ENCODE results near the gene EN1. TPM values are rescaled to one million over a fixed set of nuclear protein-coding genes. Genes with fewer than 3 reads are reported as not detected.

Gene EN1
- total RNA-seq, 1 experiment from 2014 or later: not detected

DNA sequence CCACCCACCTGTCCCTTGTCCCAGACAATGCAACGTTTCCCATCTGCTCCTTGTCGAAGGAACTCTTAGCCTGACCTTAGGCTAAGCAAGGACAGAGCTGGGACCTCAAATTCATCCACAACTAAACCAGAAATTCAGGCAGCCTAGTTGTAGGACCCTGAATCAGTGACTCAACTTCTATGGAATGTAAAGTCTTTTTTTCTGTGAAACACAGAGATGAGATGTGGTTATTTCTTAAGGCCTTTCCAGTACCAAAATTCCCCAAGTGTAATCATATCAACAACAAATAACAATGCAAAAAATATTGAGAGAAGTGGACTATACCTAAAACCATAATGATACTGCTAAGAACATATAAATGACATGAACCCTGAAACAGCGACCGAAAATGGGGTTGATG is 46.7 kb downstream of the EN1 start:
- no peak overlapping the region for H3K4me3 Mint-ChIP-seq (ENCODE audit: unreplicated experiment)
- DNase-seq (ENCODE audit: unreplicated experiment): no peak
- TF ChIP-seq, protein P1, sequence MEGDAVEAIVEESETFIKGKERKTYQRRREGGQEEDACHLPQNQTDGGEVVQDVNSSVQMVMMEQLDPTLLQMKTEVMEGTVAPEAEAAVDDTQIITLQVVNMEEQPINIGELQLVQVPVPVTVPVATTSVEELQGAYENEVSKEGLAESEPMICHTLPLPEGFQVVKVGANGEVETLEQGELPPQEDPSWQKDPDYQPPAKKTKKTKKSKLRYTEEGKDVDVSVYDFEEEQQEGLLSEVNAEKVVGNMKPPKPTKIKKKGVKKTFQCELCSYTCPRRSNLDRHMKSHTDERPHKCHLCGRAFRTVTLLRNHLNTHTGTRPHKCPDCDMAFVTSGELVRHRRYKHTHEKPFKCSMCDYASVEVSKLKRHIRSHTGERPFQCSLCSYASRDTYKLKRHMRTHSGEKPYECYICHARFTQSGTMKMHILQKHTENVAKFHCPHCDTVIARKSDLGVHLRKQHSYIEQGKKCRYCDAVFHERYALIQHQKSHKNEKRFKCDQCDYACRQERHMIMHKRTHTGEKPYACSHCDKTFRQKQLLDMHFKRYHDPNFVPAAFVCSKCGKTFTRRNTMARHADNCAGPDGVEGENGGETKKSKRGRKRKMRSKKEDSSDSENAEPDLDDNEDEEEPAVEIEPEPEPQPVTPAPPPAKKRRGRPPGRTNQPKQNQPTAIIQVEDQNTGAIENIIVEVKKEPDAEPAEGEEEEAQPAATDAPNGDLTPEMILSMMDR (IDR thresholded peaks at IDR 0.05; ENCODE audit: unreplicated experiment): no peak
- intact Hi-C loops (cut with micrococcal nuclease): no loop called here
- ChIA-PET POLR2A (interaction anchor here (0.6 to 1.0 kb wide), 2 partner anchors 26 to 197 kb away, joined by 3 read pairs; no protein-coding TSS in a partner anchor), CTCF (interaction anchor here (0.5 to 1.0 kb wide), 4 partner anchors 55 to 1634 kb away, joined by 3 to 4 read pairs (median 3); no protein-coding TSS in a partner anchor)
- BruUV-seq (replicated peaks): no TSS peak
- H3K4me1 Mint-ChIP-seq (ENCODE audit: insufficient read depth, unreplicated experiment): peaks cover 12% of the 10 kb centered on the region
- H3K27me3 Mint-ChIP-seq (ENCODE audit: insufficient read depth, unreplicated experiment): no peaks in the 10 kb centered on the region
- H3K36me3 Mint-ChIP-seq (ENCODE audit: insufficient read depth, unreplicated experiment): no peaks in the 10 kb centered on the region
- no peaks in the 10 kb centered on the region for H3K9me3 Mint-ChIP-seq (ENCODE audit: unreplicated experiment)
- peak overlapping the region; percentile 61 for H3K27ac Mint-ChIP-seq (ENCODE audit: low read depth, unreplicated experiment)

DNA sequence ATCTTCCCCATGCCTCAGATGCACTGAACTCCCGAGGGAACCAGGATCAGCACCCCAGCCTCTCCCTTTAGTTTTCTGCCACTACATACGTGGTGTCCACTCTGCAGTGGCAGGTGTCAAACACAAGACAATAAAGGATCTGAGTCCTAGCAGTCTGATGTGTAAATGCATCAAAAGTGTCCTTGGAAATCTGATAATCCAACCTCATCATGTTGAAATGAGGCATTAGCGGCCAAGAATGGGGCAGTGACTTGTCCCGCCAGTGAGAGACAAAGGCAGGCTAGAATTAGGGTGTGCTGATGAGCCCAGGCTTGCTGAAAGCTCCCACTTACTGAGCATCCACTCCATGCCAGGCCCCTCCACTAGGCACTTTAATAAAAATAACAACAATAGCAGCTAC is 52.9 kb downstream of the EN1 start:
- no peak overlapping the region for H3K4me3 Mint-ChIP-seq (ENCODE audit: unreplicated experiment)
- POLR2A ChIA-PET: no interaction called here
- no peak overlapping the region for H3K27ac Mint-ChIP-seq (ENCODE audit: low read depth, unreplicated experiment)
- CTCF ChIA-PET: no interaction called here
- TF ChIP-seq, protein P1 (IDR thresholded peaks at IDR 0.05; ENCODE audit: unreplicated experiment): no peak
- peaks cover 10% of the 10 kb centered on the region for H3K27me3 Mint-ChIP-seq (ENCODE audit: insufficient read depth, unreplicated experiment)
- no peaks in the 10 kb centered on the region for H3K36me3 Mint-ChIP-seq (ENCODE audit: insufficient read depth, unreplicated experiment)
- no peak for DNase-seq (ENCODE audit: unreplicated experiment)
- intact Hi-C loops (cut with micrococcal nuclease): no loop called here
- no peaks in the 10 kb centered on the region for H3K4me1 Mint-ChIP-seq (ENCODE audit: insufficient read depth, unreplicated experiment)
- H3K9me3 Mint-ChIP-seq (ENCODE audit: unreplicated experiment): no peaks in the 10 kb centered on the region
- BruUV-seq (replicated peaks): no TSS peak

Other genes with a start within 250 kb of the EN1 start
- gene MARCO, start 94.5 kb upstream of the EN1 start, total RNA-seq (2022): 1.5 and 2.4 TPM in 2 replicates

Data from MCF 10A (cell line).